ENCODE results near the gene RPS4Y1.

RPS4Y1 gene

DNA sequence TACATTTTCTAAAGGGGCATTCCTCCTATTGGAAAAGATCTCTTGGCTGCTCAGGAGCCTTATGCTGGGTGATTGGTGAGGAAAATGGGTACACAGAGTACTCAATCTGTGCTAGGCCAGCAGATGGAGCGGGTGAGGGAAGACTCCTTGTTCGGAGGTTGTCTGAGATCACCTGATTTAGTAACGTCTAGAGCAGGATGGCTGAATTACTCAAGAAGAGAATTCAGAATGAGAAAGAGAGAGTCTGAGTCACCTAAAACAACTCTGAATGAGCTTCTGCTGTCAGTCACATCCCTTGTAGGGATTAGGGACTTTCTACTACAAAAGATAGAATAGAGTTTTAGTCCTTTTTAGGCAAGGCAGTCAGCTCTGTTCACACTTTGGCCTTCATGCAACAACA, 46.6 kb downstream of the RPS4Y1 start:
- Histone ChIP-seq H3K27me3 (ENCODE audit: control insufficient read depth, insufficient read depth, low read length) (no peaks in the 10 kb centered on the region), H3K27ac (ENCODE audit: low read depth, low read length) (no peak overlapping the region), H3K4me1 (ENCODE audit: control insufficient read depth, insufficient read depth, low read length) (no peaks in the 10 kb centered on the region), H3K4me3 (ENCODE audit: low read length) (no peak overlapping the region), H3K36me3 (ENCODE audit: control insufficient read depth, insufficient read depth, low read length) (no peaks in the 10 kb centered on the region), H3K9ac (ENCODE audit: low read length) (no peak overlapping the region)

DNA sequence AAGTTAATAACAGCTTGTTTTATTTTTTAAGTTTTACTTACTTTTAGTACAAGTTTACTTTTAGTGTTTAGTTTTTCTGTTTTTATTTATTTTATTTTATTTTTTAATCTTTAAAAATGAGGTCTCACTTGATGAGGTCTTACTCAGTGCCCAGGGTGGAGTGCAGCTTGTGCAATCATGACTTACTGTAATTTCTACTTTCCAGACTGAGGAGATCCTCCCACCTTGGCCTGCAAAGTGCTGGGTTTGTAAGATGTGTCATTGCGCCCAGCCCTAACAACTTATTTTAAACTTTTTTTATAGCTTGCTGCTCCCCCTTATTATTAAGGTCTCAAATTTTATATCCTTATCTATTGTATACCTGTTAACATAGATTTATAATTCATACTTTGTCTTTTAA, 52.1 kb downstream of the RPS4Y1 start:
- Histone ChIP-seq H3K36me3 (ENCODE audit: control insufficient read depth, insufficient read depth, low read length) (no peaks in the 10 kb centered on the region), H3K27me3 (ENCODE audit: control insufficient read depth, insufficient read depth, low read length) (no peaks in the 10 kb centered on the region), H3K4me1 (ENCODE audit: control insufficient read depth, insufficient read depth, low read length) (no peaks in the 10 kb centered on the region), H3K4me3 (ENCODE audit: low read length) (no peak overlapping the region), H3K9ac (ENCODE audit: low read length) (no peak overlapping the region), H3K27ac (ENCODE audit: low read depth, low read length) (no peak overlapping the region)

DNA sequence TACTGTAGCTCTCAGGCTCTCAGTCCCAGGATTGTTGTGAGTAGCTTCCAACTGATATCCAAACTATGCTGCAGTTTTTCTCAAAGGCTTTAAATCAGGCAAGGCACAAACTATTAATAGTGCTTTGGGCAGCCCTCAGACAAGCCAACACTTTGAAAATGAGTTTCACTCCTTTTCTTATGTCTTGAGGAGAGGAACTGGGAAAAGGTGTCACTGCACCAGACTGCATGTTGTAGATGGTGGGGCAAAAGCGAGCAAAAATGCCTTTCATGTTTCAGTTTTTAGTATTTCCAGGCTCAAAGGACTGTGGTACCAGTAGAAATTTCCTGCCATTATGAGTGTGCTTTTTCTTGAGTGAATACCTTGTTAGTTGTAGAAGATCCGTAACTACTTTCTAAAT, 54.6 kb downstream of the RPS4Y1 start:
- Histone ChIP-seq H3K36me3 (ENCODE audit: control insufficient read depth, insufficient read depth, low read length) (no peaks in the 10 kb centered on the region), H3K9ac (ENCODE audit: low read length) (no peak overlapping the region), H3K27ac (ENCODE audit: low read depth, low read length) (no peak overlapping the region), H3K27me3 (ENCODE audit: control insufficient read depth, insufficient read depth, low read length) (no peaks in the 10 kb centered on the region), H3K4me3 (ENCODE audit: low read length) (no peak overlapping the region), H3K4me1 (ENCODE audit: control insufficient read depth, insufficient read depth, low read length) (no peaks in the 10 kb centered on the region)

GRCh38 chrY:2907356-2907755, 66.0 kb downstream of the RPS4Y1 start:
- Histone ChIP-seq H3K36me3 (ENCODE audit: control insufficient read depth, insufficient read depth, low read length) (no peaks in the 10 kb centered on the region), H3K27ac (ENCODE audit: low read depth, low read length) (no peak overlapping the region), H3K4me3 (ENCODE audit: low read length) (no peak overlapping the region), H3K4me1 (ENCODE audit: control insufficient read depth, insufficient read depth, low read length) (no peaks in the 10 kb centered on the region), H3K9ac (ENCODE audit: low read length) (no peak overlapping the region), H3K27me3 (ENCODE audit: control insufficient read depth, insufficient read depth, low read length) (no peaks in the 10 kb centered on the region)

- Histone ChIP-seq H3K36me3 (ENCODE audit: control insufficient read depth, insufficient read depth, low read length) (no peaks in the 10 kb centered on the region), H3K9ac (ENCODE audit: low read length) (no peak overlapping the region), H3K4me1 (ENCODE audit: control insufficient read depth, insufficient read depth, low read length) (no peaks in the 10 kb centered on the region), H3K27me3 (ENCODE audit: control insufficient read depth, insufficient read depth, low read length) (no peaks in the 10 kb centered on the region), H3K27ac (ENCODE audit: low read depth, low read length) (no peak overlapping the region), H3K4me3 (ENCODE audit: low read length) (no peak overlapping the region)
These were observed 71.8 kb downstream of the RPS4Y1 start for GRCh38 chrY:2913066-2913815.

Measured in rectal smooth muscle tissue (tissue), 1 donor.